Stimulated activated CD8-positive, alpha-beta memory T cell treated with anti-CD3 and anti-CD28 coated beads, Interleukin-7, amount 100 ng/mL, for 1 hour (primary cell): ENCODE results near the gene THAP4.
"Not testable (repeated sequence)": the region's sequence is repeated elsewhere in the genome, so short reads cannot be mapped to it uniquely, and the experiment has no call there.

Experiments
- DNase-seq, 2 donors: peaks; one replicate each; pipeline ENCODE4 v3.0.0-alpha.2; 2020; ENCODE audit warnings: low read depth in 2 of 2

The THAP4 gene

GRCh38 chr2:241613017-241613780, 23.8 kb downstream of the THAP4 start:
- DNase-seq = no peak

GRCh38 chr2:241612156-241613016, 24.6 kb downstream of the THAP4 start:
- DNase-seq = no peak

- DNase-seq = no peak
These were observed 25.9 kb downstream of the THAP4 start for GRCh38 chr2:241611062-241611461.

- DNase-seq = peak; percentile 76 to 79
These were observed 26.8 kb downstream of the THAP4 start for GRCh38 chr2:241609859-241610793.

GRCh38 chr2:241608881-241609280, 28.1 kb downstream of the THAP4 start:
- no peak for DNase-seq

- no peak for DNase-seq
These were observed 29.6 kb downstream of the THAP4 start for GRCh38 chr2:241607162-241607885.

GRCh38 chr2:241606186-241606585, 30.8 kb downstream of the THAP4 start:
- no peak for DNase-seq

GRCh38 chr2:241603686-241604085, 33.3 kb downstream of the THAP4 start:
- DNase-seq = no peak

- no peak for DNase-seq
These were observed 34.2 kb downstream of the THAP4 start for GRCh38 chr2:241602720-241603119.

GRCh38 chr2:241601841-241602240, 35.1 kb downstream of the THAP4 start:
- DNase-seq = no peak

- DNase-seq = no peak
These were observed 37.3 kb downstream of the THAP4 start for GRCh38 chr2:241599615-241600014.

GRCh38 chr2:241598487-241598886, 38.5 kb downstream of the THAP4 start:
- no peak for DNase-seq

GRCh38 chr2:241598061-241598460, 38.9 kb downstream of the THAP4 start:
- no peak for DNase-seq

GRCh38 chr2:241597561-241597960, 39.4 kb downstream of the THAP4 start:
- no peak for DNase-seq

GRCh38 chr2:241595600-241596140, 41.3 kb downstream of the THAP4 start:
- DNase-seq = no peak

- no peak for DNase-seq
These were observed 43.7 kb downstream of the THAP4 start for GRCh38 chr2:241593271-241593670.

GRCh38 chr2:241592126-241592845, 44.7 kb downstream of the THAP4 start:
- no peak for DNase-seq

GRCh38 chr2:241590496-241591455, 46.2 kb downstream of the THAP4 start:
- DNase-seq = not testable (repeated sequence)

GRCh38 chr2:241589863-241590262, 47.1 kb downstream of the THAP4 start:
- DNase-seq = not testable (repeated sequence)
